IMR-90 (cell line): ENCODE measurements around the gene NOX4. TPM values are rescaled to one million over a fixed set of nuclear protein-coding genes. Genes with fewer than 3 reads are reported as not detected.

Experiments
- ATAC-seq: fragments of 200-7000 bp; cut with Tn5 transposase; 2 replicates; pipeline ENCODE4 v1.9.1; 2020; ENCODE audit warnings: low read depth, mild to moderate bottlenecking, moderate library complexity
- BruUV-seq: library from RNA; stranded (reverse); fragments of 400-500 nt; replicated peaks from 2 replicates; lab custom pipeline; 2021; lab: Mats Ljungman, UMichigan
- CTCF ChIA-PET: fragments of 300-600 bp; formaldehyde crosslinking; extraction: SDS; loops from one replicate; lab custom pipeline; 2021; ENCODE audit warnings: antibody characterized with exemption; lab: Yijun Ruan, JAX
- POLR2A ChIA-PET: fragments of 300-600 bp; sonication (Branson Sonifier 250); formaldehyde crosslinking; loops from one replicate; lab custom pipeline; 2022; ENCODE audit warnings: antibody characterized with exemption; ENCODE audit not compliant: unreplicated experiment; lab: Charles Lee
- DNase-seq: peaks from one replicate; pipeline ENCODE4 v3.0.0; 2013
- H2AFZ ChIP-seq: replicated peaks from 2 replicates; pipeline ENCODE3; 2013; ENCODE audit warnings: low read length, mild to moderate bottlenecking; ENCODE audit not compliant: poor library complexity
- H2AK5ac ChIP-seq: 2 replicates; pipeline ENCODE4 v1.6.1; 2013; ENCODE audit warnings: low read depth, low read length, inconsistent platforms
- H2AK9ac ChIP-seq: replicated peaks from 2 replicates; pipeline ENCODE3; 2013; ENCODE audit warnings: mild to moderate bottlenecking, low read depth, low read length, moderate library complexity; ENCODE audit not compliant: poor library complexity
- H2BK120ac ChIP-seq: 2 replicates; pipeline ENCODE4 v1.6.1; 2013; ENCODE audit warnings: low read depth, low read length, inconsistent platforms
- H2BK15ac ChIP-seq: 3 replicates; pipeline ENCODE4 v1.6.1; 2013; ENCODE audit warnings: low read depth, low read length, inconsistent platforms
- H2BK20ac ChIP-seq: 2 replicates; pipeline ENCODE4 v1.6.1; 2013; ENCODE audit warnings: low read depth, mild to moderate bottlenecking, inconsistent platforms, low read length, moderate library complexity
- H2BK5ac ChIP-seq: 2 replicates; pipeline ENCODE4 v1.6.1; 2013; ENCODE audit warnings: mild to moderate bottlenecking, low read depth, low read length, inconsistent platforms; ENCODE audit not compliant: poor library complexity, severe bottlenecking
- H3K14ac ChIP-seq: replicated peaks from 2 replicates; pipeline ENCODE4 v1.6.1; 2013; ENCODE audit warnings: low read depth, low read length, inconsistent platforms
- H3K18ac ChIP-seq: 2 replicates; pipeline ENCODE4 v1.6.1; 2013; ENCODE audit warnings: low read depth, low read length, control low read depth
- H3K23ac ChIP-seq: 2 replicates; pipeline ENCODE4 v1.6.1; 2013; ENCODE audit warnings: low read depth, low read length, inconsistent platforms
- H3K27ac ChIP-seq: 2 replicates; pipeline ENCODE4 v1.5.1; 2013; ENCODE audit warnings: mild to moderate bottlenecking, control low read depth, low read length; ENCODE audit not compliant: insufficient read depth
- H3K27me3 ChIP-seq: 2 replicates; pipeline ENCODE4 v1.6.1; 2013; ENCODE audit warnings: low read length; ENCODE audit not compliant: control insufficient read depth, insufficient read depth
- H3K36me3 ChIP-seq: 2 replicates; pipeline ENCODE4 v1.6.1; 2013; ENCODE audit warnings: low read length, mixed read lengths; ENCODE audit not compliant: control insufficient read depth, insufficient read depth
- H3K4ac ChIP-seq: 2 replicates; pipeline ENCODE4 v1.6.1; 2013; ENCODE audit warnings: low read depth, low read length, inconsistent platforms
- H3K4me1 ChIP-seq: 2 replicates; pipeline ENCODE4 v1.6.1; 2013; ENCODE audit warnings: low read length, mixed read lengths; ENCODE audit not compliant: control insufficient read depth, insufficient read depth
- H3K4me2 ChIP-seq: 2 replicates; pipeline ENCODE4 v1.6.1; 2013; ENCODE audit warnings: low read depth, mild to moderate bottlenecking, control low read depth, low read length, moderate library complexity
- H3K4me3 ChIP-seq: 2 replicates; pipeline ENCODE4 v1.5.1; 2013; ENCODE audit warnings: low read depth, mild to moderate bottlenecking, control low read depth, low read length, moderate library complexity; ENCODE audit not compliant: insufficient read depth
- H3K56ac ChIP-seq: 2 replicates; pipeline ENCODE4 v1.6.1; 2013; ENCODE audit warnings: low read length, inconsistent platforms; ENCODE audit not compliant: insufficient read depth; ENCODE audit errors: extremely low read depth
- H3K79me1 ChIP-seq, 2 experiments: 2 replicates each; pipeline ENCODE4 v1.6.1; 2013; ENCODE audit warnings: low read length in 2 of 2, inconsistent platforms in 1 of 2, low read depth in 1 of 2
- H3K9ac ChIP-seq: 2 replicates; pipeline ENCODE4 v1.6.1; 2013; ENCODE audit warnings: low read depth, low read length, control low read depth
- H3K9me1 ChIP-seq: 2 replicates; pipeline ENCODE4 v1.6.1; 2013; ENCODE audit warnings: low read length, inconsistent platforms; ENCODE audit not compliant: insufficient read depth
- H3K9me3 ChIP-seq: 2 replicates; pipeline ENCODE4 v1.6.1; 2013; ENCODE audit warnings: low read length; ENCODE audit not compliant: control insufficient read depth, insufficient read depth
- H4K20me1 ChIP-seq: 2 replicates; pipeline ENCODE4 v1.6.1; 2013; ENCODE audit warnings: low read length, inconsistent platforms; ENCODE audit not compliant: insufficient read depth
- H4K5ac ChIP-seq: 2 replicates; pipeline ENCODE4 v1.6.1; 2013; ENCODE audit warnings: mild to moderate bottlenecking, low read depth, low read length, control low read depth
- H4K8ac ChIP-seq, 2 experiments: 2 replicates each; pipeline ENCODE4 v1.6.1; 2013; ENCODE audit warnings: low read depth in 2 of 2, low read length in 2 of 2, control low read depth in 1 of 2, inconsistent platforms in 1 of 2
- H4K91ac ChIP-seq: 2 replicates; pipeline ENCODE4 v1.6.1; 2013; ENCODE audit warnings: low read depth, low read length, inconsistent platforms; ENCODE audit not compliant: insufficient read depth
- BHLHE40 ChIP-seq: fragments of 150-350 bp; IDR thresholded peaks from 2 replicates; pipeline ENCODE4 v1.6.1; 2016; ENCODE audit warnings: mild to moderate bottlenecking, low read depth, low read length
- CEBPB ChIP-seq: IDR thresholded peaks from 2 replicates; pipeline ENCODE4 v1.6.1; 2012; ENCODE audit warnings: low read depth, low read length, improper control_type of control experiment
- CHD1 ChIP-seq: IDR thresholded peaks from 2 replicates; pipeline ENCODE4 v1.6.1; 2012; ENCODE audit warnings: low read depth, low read length, improper control_type of control experiment
- FOS ChIP-seq: fragments of 150-350 bp; IDR thresholded peaks from 2 replicates; pipeline ENCODE4 v1.6.1; 2016; ENCODE audit warnings: low read depth, low read length
- MAFK ChIP-seq: IDR thresholded peaks from 2 replicates; pipeline ENCODE4 v1.6.1; 2012; ENCODE audit warnings: low read depth, low read length, improper control_type of control experiment
- MAZ ChIP-seq: IDR thresholded peaks from 2 replicates; pipeline ENCODE4 v1.6.1; 2012; ENCODE audit warnings: low read depth, mild to moderate bottlenecking, low read length, improper control_type of control experiment, moderate library complexity, borderline replicate concordance
- MXI1 ChIP-seq: IDR thresholded peaks from 2 replicates; pipeline ENCODE4 v1.6.1; 2012; ENCODE audit warnings: low read depth, mild to moderate bottlenecking, low read length, moderate library complexity, borderline replicate concordance
- NFE2L2 ChIP-seq: fragments of 150-350 bp; IDR thresholded peaks from 2 replicates; pipeline ENCODE4 v1.6.1; 2016; ENCODE audit warnings: low read depth, mild to moderate bottlenecking, low read length
- POLR2A ChIP-seq: IDR thresholded peaks from 2 replicates; pipeline ENCODE4 v1.6.1; 2012; ENCODE audit warnings: mild to moderate bottlenecking, low read depth, low read length
- RAD21 ChIP-seq: IDR thresholded peaks from 2 replicates; pipeline ENCODE4 v1.6.1; 2012; ENCODE audit warnings: low read length, improper control_type of control experiment
- RCOR1 ChIP-seq: IDR thresholded peaks from 2 replicates; pipeline ENCODE4 v1.6.1; 2012; ENCODE audit warnings: mild to moderate bottlenecking, low read length, improper control_type of control experiment; ENCODE audit not compliant: insufficient replicate concordance
- RFX5 ChIP-seq: IDR thresholded peaks from 2 replicates; pipeline ENCODE4 v1.8.0; 2012; ENCODE audit warnings: low read depth, mild to moderate bottlenecking, low read length, moderate library complexity
- SMC3 ChIP-seq: fragments of 150-350 bp; IDR thresholded peaks from 2 replicates; pipeline ENCODE4 v1.6.1; 2016; ENCODE audit warnings: low read depth, mild to moderate bottlenecking, antibody characterized with exemption, low read length, moderate library complexity
- WGBS, 2 experiments: methylation state at CpG; one replicate each; pipeline versions ENCODE4 v1.1.5 to v1.1.7; 2013; ENCODE audit warnings: missing lambda C conversion rate in 2 of 2; ENCODE audit not compliant: insufficient read length in 1 of 2; ENCODE audit errors: extremely low coverage in 2 of 2; 5-methylcytosine and 5-hydroxymethylcytosine counted together
- dilution Hi-C: fragments of 300-500 bp; cut with HindIII; formaldehyde crosslinking; loops from one replicate; pipeline ENCODE4 v1.14.3; 2018; ENCODE audit warnings: low sequenced_read_pairs; ENCODE audit not compliant: unreplicated experiment
- in situ Hi-C: fragments of 300-500 bp; cut with MboI; formaldehyde crosslinking; loops from 3 replicates; pipeline ENCODE4 v1.14.3; 2019; ENCODE audit warnings: low sequenced_read_pairs, inconsistent platforms, mixed read lengths
- intact Hi-C: fragments of 100-400 bp; cut with micrococcal nuclease; formaldehyde crosslinking; loops from 2 replicates; pipeline ENCODE4 v1.10.0; 2022
- polyA plus RNA-seq, 3 experiments: library from polyadenylated mRNA; depleted of rRNA; stranded (reverse); fragments of >200 nt; gene quantifications; 2 replicates each; pipeline ENCODE4 v1.2.3, GENCODE V29; 2012; ENCODE audit warnings: low replicate concordance in 1 of 3
- total RNA-seq: library from RNA; depleted of rRNA; stranded (reverse); fragments of >200 nt; gene quantifications from 2 replicates; pipeline ENCODE4 v1.2.3, GENCODE V29; 2012
- TF ChIP-seq, protein P1 (sequence below): fragments of 150-350 bp; IDR thresholded peaks from 2 replicates; pipeline ENCODE4 v1.6.1; 2017; ENCODE audit warnings: mild to moderate bottlenecking, antibody characterized with exemption, low read length, low read depth
- TF ChIP-seq, protein P2 (sequence below): fragments of 150-350 bp; IDR thresholded peaks from 2 replicates; pipeline ENCODE4 v1.6.1; 2016; ENCODE audit warnings: low read depth, mild to moderate bottlenecking, low read length, moderate library complexity, borderline replicate concordance
- TF ChIP-seq, protein P3 (sequence below): conservative IDR thresholded peaks from 2 replicates; pipeline ENCODE4 v1.5.1; 2012; ENCODE audit warnings: mild to moderate bottlenecking, low read depth, low read length, improper control_type of control experiment

The NOX4 gene
- total and polyA plus RNA-seq, 2 of the 4 experiments (the other 2 are of a cell fraction): 4.7 to 11.7 TPM

DNA sequence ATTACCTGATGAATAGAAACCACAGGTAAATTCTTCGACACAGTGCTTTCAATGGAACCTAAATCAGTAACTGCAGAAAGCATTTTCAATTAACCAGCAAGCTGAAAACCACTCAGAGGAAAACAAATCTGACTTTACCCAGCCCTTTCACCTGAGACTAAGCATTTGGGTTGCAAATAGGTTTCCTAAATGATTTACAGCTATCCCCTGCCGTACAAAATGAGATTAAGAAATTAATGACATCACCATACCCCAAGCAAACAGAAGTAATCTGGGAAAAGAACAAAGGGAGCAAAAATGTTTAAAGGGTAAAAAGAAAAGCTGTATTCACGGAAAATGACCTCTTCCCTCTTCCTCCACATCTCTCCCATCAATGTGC is 584 bp downstream of the NOX4 start:
- ChIA-PET CTCF (interaction anchor here (0.7 kb wide), 1 partner anchor 8 kb away, joined by 3 read pairs; no protein-coding TSS in a partner anchor), POLR2A (no interaction called here)
- Histone ChIP-seq H4K5ac (peak overlapping the region; percentile 90), H3K4ac (peak overlapping the region; percentile 88), H3K4me2 (peak overlapping the region; percentile 87), H2AK5ac (no peak overlapping the region), H3K4me1 (peaks cover 15% of the 10 kb centered on the region), H2BK20ac (peak overlapping the region; percentile 50), H2BK120ac (peak overlapping the region; percentile 91), H4K91ac (peak overlapping the region; percentile 95), H3K18ac (peak overlapping the region; percentile 54), H3K56ac (peak overlapping the region; percentile 87), H3K27me3 (no peaks in the 10 kb centered on the region), H3K23ac (peak overlapping the region; percentile 84), H4K8ac (peak overlapping the region; percentile 95 to 99), H3K79me1 (peaks cover 6 to 20% of the 10 kb centered on the region in 2 experiments; a peak in 3 of 4 replicates), H3K14ac (peak overlapping the region; percentile 81), H3K9ac (peak overlapping the region; percentile 68), H3K4me3 (peak overlapping the region; percentile 57), H3K9me1 (peaks cover 7% of the 10 kb centered on the region; the same call in 1 of the 2 replicates), H2AFZ (peak overlapping the region; percentile 94), H2BK15ac (peak overlapping the region; percentile 91; the same call in 2 of the 3 replicates), H3K27ac (peak overlapping the region; percentile 66), H4K20me1 (no peaks in the 10 kb centered on the region), H3K9me3 (no peaks in the 10 kb centered on the region), H3K36me3 (no peaks in the 10 kb centered on the region), H2BK5ac (peak overlapping the region; percentile 75), H2AK9ac (no peak overlapping the region)
- no peak for DNase-seq
- ATAC-seq: no peak
- intact Hi-C loops: loop anchor here (5.0 kb wide), 1 partner anchor 1388 kb away; no protein-coding TSS in a partner anchor
- no TSS peak for BruUV-seq
- in situ Hi-C loops: no loop called here
- dilution Hi-C loops: no loop called here
- TF ChIP-seq MAZ (no peak), NFE2L2 (no peak), CEBPB (no peak), MAFK (no peak), RCOR1 (no peak), POLR2A (no peak), RFX5 (no peak), RAD21 (no peak), MXI1 (no peak), SMC3 (no peak), BHLHE40 (no peak), FOS (no peak), CHD1 (no peak)
- TF ChIP-seq, protein P1, sequence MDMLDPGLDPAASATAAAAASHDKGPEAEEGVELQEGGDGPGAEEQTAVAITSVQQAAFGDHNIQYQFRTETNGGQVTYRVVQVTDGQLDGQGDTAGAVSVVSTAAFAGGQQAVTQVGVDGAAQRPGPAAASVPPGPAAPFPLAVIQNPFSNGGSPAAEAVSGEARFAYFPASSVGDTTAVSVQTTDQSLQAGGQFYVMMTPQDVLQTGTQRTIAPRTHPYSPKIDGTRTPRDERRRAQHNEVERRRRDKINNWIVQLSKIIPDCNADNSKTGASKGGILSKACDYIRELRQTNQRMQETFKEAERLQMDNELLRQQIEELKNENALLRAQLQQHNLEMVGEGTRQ: no peak
- TF ChIP-seq, protein P2, sequence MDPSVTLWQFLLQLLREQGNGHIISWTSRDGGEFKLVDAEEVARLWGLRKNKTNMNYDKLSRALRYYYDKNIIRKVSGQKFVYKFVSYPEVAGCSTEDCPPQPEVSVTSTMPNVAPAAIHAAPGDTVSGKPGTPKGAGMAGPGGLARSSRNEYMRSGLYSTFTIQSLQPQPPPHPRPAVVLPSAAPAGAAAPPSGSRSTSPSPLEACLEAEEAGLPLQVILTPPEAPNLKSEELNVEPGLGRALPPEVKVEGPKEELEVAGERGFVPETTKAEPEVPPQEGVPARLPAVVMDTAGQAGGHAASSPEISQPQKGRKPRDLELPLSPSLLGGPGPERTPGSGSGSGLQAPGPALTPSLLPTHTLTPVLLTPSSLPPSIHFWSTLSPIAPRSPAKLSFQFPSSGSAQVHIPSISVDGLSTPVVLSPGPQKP: no peak
- TF ChIP-seq, protein P3, sequence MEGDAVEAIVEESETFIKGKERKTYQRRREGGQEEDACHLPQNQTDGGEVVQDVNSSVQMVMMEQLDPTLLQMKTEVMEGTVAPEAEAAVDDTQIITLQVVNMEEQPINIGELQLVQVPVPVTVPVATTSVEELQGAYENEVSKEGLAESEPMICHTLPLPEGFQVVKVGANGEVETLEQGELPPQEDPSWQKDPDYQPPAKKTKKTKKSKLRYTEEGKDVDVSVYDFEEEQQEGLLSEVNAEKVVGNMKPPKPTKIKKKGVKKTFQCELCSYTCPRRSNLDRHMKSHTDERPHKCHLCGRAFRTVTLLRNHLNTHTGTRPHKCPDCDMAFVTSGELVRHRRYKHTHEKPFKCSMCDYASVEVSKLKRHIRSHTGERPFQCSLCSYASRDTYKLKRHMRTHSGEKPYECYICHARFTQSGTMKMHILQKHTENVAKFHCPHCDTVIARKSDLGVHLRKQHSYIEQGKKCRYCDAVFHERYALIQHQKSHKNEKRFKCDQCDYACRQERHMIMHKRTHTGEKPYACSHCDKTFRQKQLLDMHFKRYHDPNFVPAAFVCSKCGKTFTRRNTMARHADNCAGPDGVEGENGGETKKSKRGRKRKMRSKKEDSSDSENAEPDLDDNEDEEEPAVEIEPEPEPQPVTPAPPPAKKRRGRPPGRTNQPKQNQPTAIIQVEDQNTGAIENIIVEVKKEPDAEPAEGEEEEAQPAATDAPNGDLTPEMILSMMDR: no peak
- no CpG with 5 or more reads among the region's 3 CpGs for WGBS, 2 experiments
